Stomach (tissue), 9 donors: ENCODE data around the gene SIM2. TPM values are rescaled to one million over a fixed set of nuclear protein-coding genes. Genes with fewer than 3 reads are reported as not detected.
A peak's percentile ranks its signal among the peaks of the same experiment; 100 is the strongest.

Experiments
- DNase-seq, 2 donors: peaks; one replicate each; pipeline versions ENCODE4 v3.0.0 to v3.0.0-alpha.2; 2013 to 2019
- H3K27ac ChIP-seq, 5 donors: fragments of 200-600 bp in 4 of 5; sonication (generic) in 4 of 5; one replicate each; pipeline ENCODE4 v1.5.1; 2013 to 2019; ENCODE audit warnings: mild to moderate bottlenecking in 1 of 5, moderate library complexity in 1 of 5
- H3K27me3 ChIP-seq, 3 donors: fragments of 200-600 bp; sonication (generic); one replicate each; pipeline ENCODE4 v1.5.1; 2017 to 2019; ENCODE audit warnings: mixed run types in 1 of 3
- H3K36me3 ChIP-seq, 4 donors: fragments of 200-600 bp; sonication (generic); 1 replicate in 3 of 4; 2 replicates in 1 of 4; pipeline ENCODE4 v1.5.1; 2016 to 2019
- H3K4me1 ChIP-seq, 4 donors: fragments of 200-600 bp; sonication (generic); one replicate each; pipeline ENCODE4 v1.5.1; 2016 to 2019
- H3K4me3 ChIP-seq, 4 donors: fragments of 200-600 bp; sonication (generic) in 3 of 4; one replicate each; pipeline ENCODE4 v1.5.1; 2016 to 2019; ENCODE audit warnings: mild to moderate bottlenecking in 1 of 4
- H3K9me3 ChIP-seq, 4 donors: fragments of 200-600 bp; sonication (generic); one replicate each; pipeline ENCODE4 v1.5.1; 2016 to 2019
- EP300 ChIP-seq: sonication (generic); formaldehyde crosslinking; IDR thresholded peaks from one replicate; pipeline ENCODE4 v1.6.1; 2017; ENCODE audit warnings: antibody characterized with exemption
- POLR2A ChIP-seq, 4 donors: fragments of 450-650 bp; IDR thresholded peaks; one replicate each; pipeline ENCODE4 v1.6.1; 2016; ENCODE audit warnings: antibody characterized with exemption in 4 of 4, control low read depth in 2 of 4, mild to moderate bottlenecking in 1 of 4, moderate library complexity in 1 of 4
- POLR2AphosphoS5 ChIP-seq, 3 donors: sonication (generic); formaldehyde crosslinking; IDR thresholded peaks; one replicate each; pipeline ENCODE4 v1.6.1; 2016; ENCODE audit warnings: antibody characterized with exemption in 3 of 3
- WGBS, 5 donors: extraction: QIAGEN DNeasy Blood & Tissue Kit in 3 of 5; methylation state at CpG; one replicate each; pipeline versions ENCODE4 v1.1.5 to v1.1.7; 2013 to 2018; 5-methylcytosine and 5-hydroxymethylcytosine counted together
- intact Hi-C: fragments of 100-400 bp; cut with DNase I; formaldehyde crosslinking; loops from one replicate; pipeline ENCODE4 v1.15.1; 2023; ENCODE audit warnings: low total_unique reads
- polyA plus RNA-seq, 3 donors: library from polyadenylated mRNA; stranded (reverse); fragments of 200-250 nt; gene quantifications; one replicate each; pipeline ENCODE4 v1.2.3, GENCODE V29; 2013
- total RNA-seq, 5 donors: library from RNA; depleted of rRNA; stranded (reverse); fragments of >200 nt; gene quantifications; one replicate each; pipeline versions ENCODE4 v1.1.0 to v1.2.3, GENCODE V29; 2014 to 2016
- TF ChIP-seq, protein P1 (sequence below), 7 experiments: fragments of 450-650 bp in 4 of 7; fragments of 200-600 bp in 3 of 7; sonication (generic) in 3 of 7; IDR thresholded peaks; one replicate each; pipeline ENCODE4 v1.5.1; 2016 to 2019; ENCODE audit warnings: antibody characterized with exemption in 7 of 7, control low read depth in 2 of 7, mild to moderate bottlenecking in 1 of 7
- donor health status: healthy with polysubstance abuse.
- donor health status: Bipolar disorder and iron deficiency.
- donor health status: healthy.

Gene SIM2
- total and polyA plus RNA-seq, 8 donors, result 3.3 to 28.3 (median 14.0) TPM; not detected in 1

DNA sequence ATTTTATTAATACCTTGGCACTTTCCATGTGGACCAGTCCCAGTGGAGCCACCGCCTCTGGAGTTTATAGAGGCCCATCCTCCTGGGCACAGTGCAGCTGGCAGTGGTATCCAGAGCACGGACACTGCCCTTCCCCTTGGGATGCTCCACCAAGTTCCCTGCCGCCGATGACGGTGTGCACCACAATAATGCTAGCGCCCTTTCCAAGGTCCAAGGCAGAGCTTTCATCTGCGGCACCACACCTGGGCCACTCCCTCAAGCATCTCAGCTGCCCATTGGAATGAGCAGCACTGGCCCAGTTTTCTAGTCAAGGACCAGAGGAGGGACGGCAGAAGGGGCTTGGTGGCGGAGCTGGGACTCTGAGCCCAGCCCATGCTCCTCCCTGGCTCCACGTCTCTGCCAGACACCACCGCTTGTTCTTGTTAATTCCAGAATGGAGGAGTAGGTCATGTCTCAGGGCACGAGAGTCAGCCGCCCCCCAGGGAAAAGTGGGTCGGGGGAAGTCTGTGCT lies 24.5 kb downstream of the SIM2 start:
- intact Hi-C loops, result no loop called here
- peaks cover 0 to 28% (median 6%) of the 10 kb centered on the region in 4 donors for H3K36me3 ChIP-seq
- peaks cover 0 to 52% (median 0%) of the 10 kb centered on the region in 3 donors for H3K27me3 ChIP-seq
- no peak overlapping the region for H3K4me3 ChIP-seq
- peak in 1 of 2 donors; percentile 22 for DNase-seq
- no peak overlapping the region for H3K27ac ChIP-seq
- TF ChIP-seq, protein P1, sequence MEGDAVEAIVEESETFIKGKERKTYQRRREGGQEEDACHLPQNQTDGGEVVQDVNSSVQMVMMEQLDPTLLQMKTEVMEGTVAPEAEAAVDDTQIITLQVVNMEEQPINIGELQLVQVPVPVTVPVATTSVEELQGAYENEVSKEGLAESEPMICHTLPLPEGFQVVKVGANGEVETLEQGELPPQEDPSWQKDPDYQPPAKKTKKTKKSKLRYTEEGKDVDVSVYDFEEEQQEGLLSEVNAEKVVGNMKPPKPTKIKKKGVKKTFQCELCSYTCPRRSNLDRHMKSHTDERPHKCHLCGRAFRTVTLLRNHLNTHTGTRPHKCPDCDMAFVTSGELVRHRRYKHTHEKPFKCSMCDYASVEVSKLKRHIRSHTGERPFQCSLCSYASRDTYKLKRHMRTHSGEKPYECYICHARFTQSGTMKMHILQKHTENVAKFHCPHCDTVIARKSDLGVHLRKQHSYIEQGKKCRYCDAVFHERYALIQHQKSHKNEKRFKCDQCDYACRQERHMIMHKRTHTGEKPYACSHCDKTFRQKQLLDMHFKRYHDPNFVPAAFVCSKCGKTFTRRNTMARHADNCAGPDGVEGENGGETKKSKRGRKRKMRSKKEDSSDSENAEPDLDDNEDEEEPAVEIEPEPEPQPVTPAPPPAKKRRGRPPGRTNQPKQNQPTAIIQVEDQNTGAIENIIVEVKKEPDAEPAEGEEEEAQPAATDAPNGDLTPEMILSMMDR (IDR thresholded peaks at IDR 0.05), result no peak
- TF ChIP-seq EP300, result no peak
- no peak for TF ChIP-seq POLR2AphosphoS5 (IDR thresholded peaks at IDR 0.05)
- no peak for TF ChIP-seq POLR2A (IDR thresholded peaks at IDR 0.05)
- no peaks in the 10 kb centered on the region for H3K9me3 ChIP-seq
- peaks cover 0 to 15% (median 9%) of the 10 kb centered on the region in 4 donors for H3K4me1 ChIP-seq
- 86 to 94% (median 92%) methylated on average over 14 of the region's 14 CpGs for WGBS, 5 donors

GRCh38 chr21:36724660-36725059 lies 25.7 kb downstream of the SIM2 start:
- H3K36me3 ChIP-seq, result peaks cover 0 to 37% (median 6%) of the 10 kb centered on the region in 4 donors
- H3K4me3 ChIP-seq, result no peak overlapping the region
- peaks cover 0 to 12% (median 8%) of the 10 kb centered on the region in 4 donors for H3K4me1 ChIP-seq
- H3K9me3 ChIP-seq, result no peaks in the 10 kb centered on the region
- H3K27me3 ChIP-seq, result peaks cover 0 to 44% (median 0%) of the 10 kb centered on the region in 3 donors
- intact Hi-C loops, result no loop called here
- TF ChIP-seq EP300, result no peak
- TF ChIP-seq POLR2AphosphoS5 (IDR thresholded peaks at IDR 0.05), result no peak
- TF ChIP-seq POLR2A (IDR thresholded peaks at IDR 0.05), result no peak
- TF ChIP-seq, protein P1 (IDR thresholded peaks at IDR 0.05), result no peak
- DNase-seq, result no peak
- WGBS, 5 donors, result 69 to 92% (median 82%) methylated on average over 3 of the region's 3 CpGs
- H3K27ac ChIP-seq, result no peak overlapping the region

DNA sequence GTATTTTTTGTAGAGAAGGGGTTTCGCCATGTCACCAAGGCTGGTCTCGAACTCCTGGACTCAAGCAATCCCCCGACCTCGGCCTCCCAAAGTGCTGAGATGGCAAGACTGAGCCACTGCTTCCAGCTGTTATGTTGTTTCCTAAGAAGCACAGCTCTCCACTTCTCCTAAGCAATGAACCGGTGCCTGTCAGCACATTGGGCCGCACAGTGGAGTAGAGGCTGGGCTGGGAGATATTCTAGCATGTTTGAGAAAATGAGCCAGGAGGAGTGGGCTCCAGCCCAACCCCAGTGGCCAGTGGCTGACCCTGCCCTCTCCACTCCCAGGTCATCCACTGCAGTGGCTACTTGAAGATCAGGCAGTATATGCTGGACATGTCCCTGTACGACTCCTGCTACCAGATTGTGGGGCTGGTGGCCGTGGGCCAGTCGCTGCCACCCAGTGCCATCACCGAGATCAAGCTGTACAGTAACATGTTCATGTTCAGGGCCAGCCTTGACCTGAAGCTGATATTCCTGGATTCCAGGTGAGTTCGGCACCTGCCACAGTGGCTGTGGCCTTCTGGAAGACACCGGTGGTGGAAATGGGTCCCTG lies 27.0 kb downstream of the SIM2 start:
- Histone ChIP-seq H3K27ac (no peak overlapping the region), H3K27me3 (peaks cover 0 to 42% (median 0%) of the 10 kb centered on the region in 3 donors), H3K4me3 (no peak overlapping the region), H3K36me3 (peaks cover 0 to 38% (median 6%) of the 10 kb centered on the region in 4 donors), H3K4me1 (peaks cover 0 to 21% (median 7%) of the 10 kb centered on the region in 4 donors), H3K9me3 (no peaks in the 10 kb centered on the region)
- TF ChIP-seq, protein P1 (IDR thresholded peaks at IDR 0.05), result no peak
- TF ChIP-seq POLR2A (IDR thresholded peaks at IDR 0.05) (no peak), EP300 (no peak), POLR2AphosphoS5 (IDR thresholded peaks at IDR 0.05) (no peak)
- intact Hi-C loops, result no loop called here
- DNase-seq, result peak in 1 of 2 donors; percentile 19
- WGBS, 5 donors, result 92 to 98% (median 93%) methylated on average over 9 to 12 of the region's 12 CpGs

GRCh38 chr21:36727866-36728265 lies 29.0 kb downstream of the SIM2 start:
- H3K36me3 ChIP-seq, result peaks cover 0 to 45% (median 5%) of the 10 kb centered on the region in 4 donors
- H3K9me3 ChIP-seq, result no peaks in the 10 kb centered on the region
- H3K4me1 ChIP-seq, result peaks cover 0 to 21% (median 7%) of the 10 kb centered on the region in 4 donors
- 81 to 92% (median 89%) methylated on average over 6 of the region's 6 CpGs for WGBS, 5 donors
- TF ChIP-seq, protein P1 (IDR thresholded peaks at IDR 0.05), result no peak
- no peak for TF ChIP-seq POLR2AphosphoS5 (IDR thresholded peaks at IDR 0.05)
- no peak for TF ChIP-seq POLR2A (IDR thresholded peaks at IDR 0.05)
- TF ChIP-seq EP300, result no peak
- no peak overlapping the region for H3K4me3 ChIP-seq
- peaks cover 0 to 29% (median 0%) of the 10 kb centered on the region in 3 donors for H3K27me3 ChIP-seq
- no peak overlapping the region for H3K27ac ChIP-seq
- intact Hi-C loops, result no loop called here
- peak in 1 of 2 donors; percentile 21 for DNase-seq
